ENCODE results near the gene MYO3B.

DNA sequence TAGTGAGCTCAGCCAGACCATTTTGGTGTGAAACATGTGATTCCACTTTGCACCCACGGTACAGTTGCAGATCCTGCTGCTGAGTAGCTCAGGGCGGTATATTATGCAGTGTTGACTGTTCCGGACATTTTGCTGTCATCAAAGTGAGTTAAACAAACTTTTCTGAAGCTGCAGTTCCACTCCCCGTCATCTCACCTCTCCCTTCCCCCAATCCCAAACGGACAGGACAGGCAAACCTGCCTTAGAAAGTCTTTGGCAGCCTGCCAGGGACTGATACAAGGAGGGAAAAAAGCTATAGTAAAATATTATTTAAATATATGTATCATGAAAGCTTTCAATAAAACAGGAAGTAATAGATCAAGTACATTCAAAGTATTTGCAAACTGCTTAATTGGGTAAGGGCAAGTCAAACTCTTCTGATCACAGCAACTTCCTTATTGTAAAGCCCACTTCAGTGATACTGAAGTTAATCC, 501.7 kb downstream of the MYO3B start:
- TF ChIP-seq, protein P1, sequence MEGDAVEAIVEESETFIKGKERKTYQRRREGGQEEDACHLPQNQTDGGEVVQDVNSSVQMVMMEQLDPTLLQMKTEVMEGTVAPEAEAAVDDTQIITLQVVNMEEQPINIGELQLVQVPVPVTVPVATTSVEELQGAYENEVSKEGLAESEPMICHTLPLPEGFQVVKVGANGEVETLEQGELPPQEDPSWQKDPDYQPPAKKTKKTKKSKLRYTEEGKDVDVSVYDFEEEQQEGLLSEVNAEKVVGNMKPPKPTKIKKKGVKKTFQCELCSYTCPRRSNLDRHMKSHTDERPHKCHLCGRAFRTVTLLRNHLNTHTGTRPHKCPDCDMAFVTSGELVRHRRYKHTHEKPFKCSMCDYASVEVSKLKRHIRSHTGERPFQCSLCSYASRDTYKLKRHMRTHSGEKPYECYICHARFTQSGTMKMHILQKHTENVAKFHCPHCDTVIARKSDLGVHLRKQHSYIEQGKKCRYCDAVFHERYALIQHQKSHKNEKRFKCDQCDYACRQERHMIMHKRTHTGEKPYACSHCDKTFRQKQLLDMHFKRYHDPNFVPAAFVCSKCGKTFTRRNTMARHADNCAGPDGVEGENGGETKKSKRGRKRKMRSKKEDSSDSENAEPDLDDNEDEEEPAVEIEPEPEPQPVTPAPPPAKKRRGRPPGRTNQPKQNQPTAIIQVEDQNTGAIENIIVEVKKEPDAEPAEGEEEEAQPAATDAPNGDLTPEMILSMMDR (IDR thresholded peaks at IDR 0.05; ENCODE audit: insufficient read depth, low read length, poor library complexity, severe bottlenecking): no peak
- TF ChIP-seq EZH2phosphoT487 (conservative IDR thresholded peaks at IDR 0.05; ENCODE audit: low read length): no peak

Data from SU-DHL-6 (cell line).